Measurements from ENCODE around the gene EPHA1. TPM values are rescaled to one million over a fixed set of nuclear protein-coding genes. Genes with fewer than 3 reads are reported as not detected.
A peak's percentile ranks its signal among the peaks of the same experiment; 100 is the strongest.

Gene EPHA1
- total and polyA plus RNA-seq, 7 experiments from 2014 or later: 4.1 to 63.1 (median 33.6) TPM

- peaks cover 0 to 4% (median 0%) of the 10 kb centered on the region in 5 donors for H3K36me3 Mint-ChIP-seq
- no peak overlapping the region for H3K27ac ChIP-seq (ENCODE audit: low read depth, low read length)
- no peak overlapping the region for H3K27ac Mint-ChIP-seq
- H3K4me3 ChIP-seq (ENCODE audit: low read length): peak overlapping the region; percentile 59
- peaks cover 0 to 4% (median 0%) of the 10 kb centered on the region in 11 donors for H3K9me3 Mint-ChIP-seq
- intact Hi-C loops (cut with micrococcal nuclease): loop anchor here (1.0 to 5.0 kb wide), 4 partner anchors 14 to 49 kb away; partner anchors contain the start of genes EPHA1 (in 1 of the 2) and ZYX (in 1 of the 2)
- ATAC-seq (no peak), DNase-seq (no peak)
- POLR2A ChIA-PET: no interaction called here
- peaks cover 19 to 77% (median 33%) of the 10 kb centered on the region in 5 donors for H3K27me3 Mint-ChIP-seq
- peaks cover 3 to 17% (median 9%) of the 10 kb centered on the region in 7 donors for H3K4me1 Mint-ChIP-seq
- no peaks in the 10 kb centered on the region for H3K9me3 ChIP-seq (ENCODE audit: control insufficient read depth in 2 of 3, low read length in 3 of 3)
- H3K36me3 ChIP-seq (ENCODE audit: control insufficient read depth in 2 of 3, insufficient read depth in 3 of 3, low read length in 3 of 3): no peaks in the 10 kb centered on the region
- peak overlapping the region; percentile 59 to 91 (median 85) for H3K4me3 Mint-ChIP-seq
- peaks cover 5 to 6% of the 10 kb centered on the region in 2 donors for H3K27me3 ChIP-seq (ENCODE audit: control insufficient read depth in 2 of 2, insufficient read depth in 2 of 2, low read length in 2 of 2)
- CTCF ChIA-PET: no interaction called here
- H3K4me1 ChIP-seq (ENCODE audit: control insufficient read depth in 2 of 2, insufficient read depth in 2 of 2, low read length in 2 of 2): peaks cover 6% of the 10 kb centered on the region in 2 donors
Measured at GRCh38 chr7:143361552-143362130, 47.0 kb downstream of the EPHA1 start.

- peaks cover 0 to 4% (median 0%) of the 10 kb centered on the region in 5 donors for H3K36me3 Mint-ChIP-seq
- peak overlapping the region in 2 of 9 donors; percentile 5 to 56 for H3K27ac Mint-ChIP-seq
- POLR2A ChIA-PET: interaction anchor here (0.7 to 1.2 kb wide), 2 partner anchors 15 to 17 kb away, joined by 3 to 5 read pairs; no protein-coding TSS in a partner anchor
Measured at GRCh38 chr7:143360788-143361551, 47.7 kb downstream of the EPHA1 start.

GRCh38 chr7:143359771-143360353 lies 48.8 kb downstream of the EPHA1 start:
- Mint-ChIP-seq H3K27ac (peak overlapping the region in 1 of 9 donors; percentile 34), H3K9me3 (peaks cover 0 to 5% (median 0%) of the 10 kb centered on the region in 11 donors), H3K4me1 (peaks cover 3 to 17% (median 9%) of the 10 kb centered on the region in 7 donors), H3K27me3 (peaks cover 16 to 61% (median 24%) of the 10 kb centered on the region in 5 donors), H3K36me3 (peaks cover 0 to 4% (median 0%) of the 10 kb centered on the region in 5 donors), H3K4me3 (peak overlapping the region in 4 of 10 donors; percentile 47 to 86 (median 80))
- intact Hi-C loops (cut with micrococcal nuclease): loop anchor here in 1 of 2 donors (5.0 kb wide), 2 partner anchors 47 to 48 kb away; partner anchors contain the start of gene EPHA1
- DNase-seq: no peak
- H3K27me3 ChIP-seq (ENCODE audit: control insufficient read depth in 2 of 2, insufficient read depth in 2 of 2, low read length in 2 of 2): peaks cover 2 to 6% of the 10 kb centered on the region in 2 donors
- POLR2A ChIA-PET: interaction anchor here (0.7 to 1.2 kb wide), 2 partner anchors 16 to 18 kb away, joined by 3 to 5 read pairs; no protein-coding TSS in a partner anchor
- H3K9me3 ChIP-seq (ENCODE audit: control insufficient read depth in 2 of 3, low read length in 3 of 3): no peaks in the 10 kb centered on the region
- no peak overlapping the region for H3K4me3 ChIP-seq (ENCODE audit: low read length)
- H3K36me3 ChIP-seq (ENCODE audit: control insufficient read depth in 2 of 3, insufficient read depth in 3 of 3, low read length in 3 of 3): no peaks in the 10 kb centered on the region
- peaks cover 6% of the 10 kb centered on the region in 2 donors for H3K4me1 ChIP-seq (ENCODE audit: control insufficient read depth in 2 of 2, insufficient read depth in 2 of 2, low read length in 2 of 2)
- no peak overlapping the region for H3K27ac ChIP-seq (ENCODE audit: low read depth, low read length)
- ATAC-seq: no peak
- CTCF ChIA-PET: interaction anchor here (0.6 to 1.6 kb wide), 4 partner anchors 19 to 84 kb away, joined by 3 to 4 read pairs (median 4); no protein-coding TSS in a partner anchor

More at GRCh38 chr7:143360788-143361551, 47.7 kb downstream of the EPHA1 start:
- CTCF ChIA-PET: interaction anchor here (0.6 to 1.2 kb wide), 2 partner anchors 18 to 85 kb away, joined by 3 to 4 read pairs; no protein-coding TSS in a partner anchor
- no peak overlapping the region for H3K27ac ChIP-seq (ENCODE audit: low read depth, low read length)
- Mint-ChIP-seq H3K4me3 (peak overlapping the region; percentile 32 to 86 (median 68)), H3K4me1 (peaks cover 3 to 17% (median 9%) of the 10 kb centered on the region in 7 donors), H3K27me3 (peaks cover 19 to 72% (median 29%) of the 10 kb centered on the region in 5 donors), H3K9me3 (peaks cover 0 to 4% (median 0%) of the 10 kb centered on the region in 11 donors)
- no peaks in the 10 kb centered on the region for H3K9me3 ChIP-seq (ENCODE audit: control insufficient read depth in 2 of 3, low read length in 3 of 3)
- DNase-seq (no peak), ATAC-seq (no peak)
- no peak overlapping the region for H3K4me3 ChIP-seq (ENCODE audit: low read length)
- intact Hi-C loops (cut with micrococcal nuclease): loop anchor here in 1 of 2 donors (5.0 kb wide), 2 partner anchors 46 to 49 kb away; partner anchors contain the start of gene EPHA1
- no peaks in the 10 kb centered on the region for H3K36me3 ChIP-seq (ENCODE audit: control insufficient read depth in 2 of 3, insufficient read depth in 3 of 3, low read length in 3 of 3)
- peaks cover 6% of the 10 kb centered on the region in 2 donors for H3K4me1 ChIP-seq (ENCODE audit: control insufficient read depth in 2 of 2, insufficient read depth in 2 of 2, low read length in 2 of 2)
- peaks cover 5 to 6% of the 10 kb centered on the region in 2 donors for H3K27me3 ChIP-seq (ENCODE audit: control insufficient read depth in 2 of 2, insufficient read depth in 2 of 2, low read length in 2 of 2)

- H3K4me1 ChIP-seq (ENCODE audit: control insufficient read depth in 2 of 2, insufficient read depth in 2 of 2, low read length in 2 of 2): peaks cover 6% of the 10 kb centered on the region in 2 donors
- H3K36me3 ChIP-seq (ENCODE audit: control insufficient read depth in 2 of 3, insufficient read depth in 3 of 3, low read length in 3 of 3): no peaks in the 10 kb centered on the region
- H3K9me3 ChIP-seq (ENCODE audit: control insufficient read depth in 2 of 3, low read length in 3 of 3): no peaks in the 10 kb centered on the region
- ChIA-PET POLR2A (no interaction called here), CTCF (interaction anchor here (0.5 to 1.6 kb wide), 3 partner anchors 14 to 57 kb away, joined by 3 to 4 read pairs (median 4); no protein-coding TSS in a partner anchor)
- DNase-seq: no peak
- no peak for ATAC-seq
- H3K27ac ChIP-seq (ENCODE audit: low read depth, low read length): no peak overlapping the region
- intact Hi-C loops (cut with micrococcal nuclease): no loop called here
- Mint-ChIP-seq H3K27me3 (peaks cover 6 to 52% (median 12%) of the 10 kb centered on the region in 5 donors), H3K9me3 (peaks cover 0 to 5% (median 0%) of the 10 kb centered on the region in 11 donors), H3K4me1 (peaks cover 3 to 17% (median 9%) of the 10 kb centered on the region in 7 donors), H3K27ac (no peak overlapping the region), H3K36me3 (peaks cover 0 to 4% (median 0%) of the 10 kb centered on the region in 5 donors), H3K4me3 (no peak overlapping the region)
- H3K4me3 ChIP-seq (ENCODE audit: low read length): no peak overlapping the region
- H3K27me3 ChIP-seq (ENCODE audit: control insufficient read depth in 2 of 2, insufficient read depth in 2 of 2, low read length in 2 of 2): peaks cover 0 to 6% of the 10 kb centered on the region in 2 donors
Measured at GRCh38 chr7:143358626-143359025, 50.0 kb downstream of the EPHA1 start.

- Histone ChIP-seq H3K27ac (ENCODE audit: low read depth, low read length) (no peak overlapping the region), H3K4me3 (ENCODE audit: low read length) (no peak overlapping the region), H3K27me3 (ENCODE audit: control insufficient read depth in 2 of 2, insufficient read depth in 2 of 2, low read length in 2 of 2) (no peaks in the 10 kb centered on the region), H3K36me3 (ENCODE audit: control insufficient read depth in 2 of 3, insufficient read depth in 3 of 3, low read length in 3 of 3) (no peaks in the 10 kb centered on the region), H3K9me3 (ENCODE audit: control insufficient read depth in 2 of 3, low read length in 3 of 3) (no peaks in the 10 kb centered on the region), H3K4me1 (ENCODE audit: control insufficient read depth in 2 of 2, insufficient read depth in 2 of 2, low read length in 2 of 2) (no peaks in the 10 kb centered on the region)
- peaks cover 0 to 41% (median 5%) of the 10 kb centered on the region in 5 donors for H3K27me3 Mint-ChIP-seq
- H3K4me1 Mint-ChIP-seq: peaks cover 0 to 10% (median 1%) of the 10 kb centered on the region in 7 donors
- peaks cover 0 to 2% (median 0%) of the 10 kb centered on the region in 11 donors for H3K9me3 Mint-ChIP-seq
- H3K27ac Mint-ChIP-seq: no peak overlapping the region
- ChIA-PET POLR2A (interaction anchor here (1.1 kb wide), 1 partner anchor 11 kb away, joined by 3 read pairs; no protein-coding TSS in a partner anchor), CTCF (interaction anchor here (0.9 kb wide), 1 partner anchor 51 kb away, joined by 4 read pairs; no protein-coding TSS in a partner anchor)
- H3K4me3 Mint-ChIP-seq: no peak overlapping the region
- no peak for ATAC-seq
- DNase-seq: no peak
- peaks cover 0 to 2% (median 0%) of the 10 kb centered on the region in 5 donors for H3K36me3 Mint-ChIP-seq
- intact Hi-C loops (cut with micrococcal nuclease): no loop called here
Measured at GRCh38 chr7:143356414-143357050, 52.1 kb downstream of the EPHA1 start.

Data from naive thymus-derived CD4-positive, alpha-beta T cell (primary cell).